Subcutaneous adipose tissue (tissue), 4 donors: ENCODE results near the gene SCN1A. TPM values are rescaled to one million over a fixed set of nuclear protein-coding genes. Genes with fewer than 3 reads are reported as not detected.

Source experiments
- total RNA-seq, 4 donors: library from RNA; depleted of rRNA; stranded (reverse); fragments of >200 nt; gene quantifications; one replicate each; pipeline ENCODE4 v1.1.0, GENCODE V29; 2016
- TF ChIP-seq, protein P1 (sequence below): fragments of 450-650 bp; IDR thresholded peaks from one replicate; pipeline ENCODE4 v1.5.1; 2016; ENCODE audit warnings: low read depth, mild to moderate bottlenecking, control low read depth, antibody characterized with exemption, moderate library complexity

Gene SCN1A
- total RNA-seq, 4 donors from 2014 or later, result not detected

DNA sequence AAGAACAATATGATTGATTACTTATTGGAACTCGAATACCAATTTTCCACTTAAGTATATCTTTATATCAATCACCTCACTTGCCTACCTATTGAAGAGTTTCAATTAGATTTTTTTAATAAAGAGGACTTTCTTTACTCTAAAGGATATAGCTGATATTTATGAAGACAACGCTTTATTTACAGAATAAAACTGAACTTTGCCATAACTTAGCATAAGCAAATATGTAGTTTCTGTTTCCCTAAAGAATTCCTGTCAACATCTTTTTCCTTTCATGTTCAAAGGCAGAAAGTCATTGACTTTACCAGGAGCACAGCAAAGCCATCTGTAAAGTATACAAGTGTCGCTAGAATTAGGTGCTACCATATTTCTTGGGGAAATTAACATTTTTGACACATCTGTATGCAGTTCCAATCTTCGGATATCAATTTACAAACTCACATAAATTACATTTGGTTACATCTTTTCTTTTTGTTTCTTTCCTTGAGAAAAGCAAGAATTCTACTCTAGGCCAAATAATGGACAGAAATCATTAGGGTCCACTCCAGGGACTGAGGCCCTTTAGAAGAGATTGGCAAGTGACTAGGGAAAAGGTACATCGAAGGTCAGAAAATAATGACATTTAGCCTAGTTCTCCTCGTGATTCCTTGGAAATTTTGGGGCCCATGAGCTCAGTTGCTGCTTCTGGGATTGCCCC is 7.5 kb upstream of the SCN1A start:
- TF ChIP-seq, protein P1, sequence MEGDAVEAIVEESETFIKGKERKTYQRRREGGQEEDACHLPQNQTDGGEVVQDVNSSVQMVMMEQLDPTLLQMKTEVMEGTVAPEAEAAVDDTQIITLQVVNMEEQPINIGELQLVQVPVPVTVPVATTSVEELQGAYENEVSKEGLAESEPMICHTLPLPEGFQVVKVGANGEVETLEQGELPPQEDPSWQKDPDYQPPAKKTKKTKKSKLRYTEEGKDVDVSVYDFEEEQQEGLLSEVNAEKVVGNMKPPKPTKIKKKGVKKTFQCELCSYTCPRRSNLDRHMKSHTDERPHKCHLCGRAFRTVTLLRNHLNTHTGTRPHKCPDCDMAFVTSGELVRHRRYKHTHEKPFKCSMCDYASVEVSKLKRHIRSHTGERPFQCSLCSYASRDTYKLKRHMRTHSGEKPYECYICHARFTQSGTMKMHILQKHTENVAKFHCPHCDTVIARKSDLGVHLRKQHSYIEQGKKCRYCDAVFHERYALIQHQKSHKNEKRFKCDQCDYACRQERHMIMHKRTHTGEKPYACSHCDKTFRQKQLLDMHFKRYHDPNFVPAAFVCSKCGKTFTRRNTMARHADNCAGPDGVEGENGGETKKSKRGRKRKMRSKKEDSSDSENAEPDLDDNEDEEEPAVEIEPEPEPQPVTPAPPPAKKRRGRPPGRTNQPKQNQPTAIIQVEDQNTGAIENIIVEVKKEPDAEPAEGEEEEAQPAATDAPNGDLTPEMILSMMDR, result no peak

DNA sequence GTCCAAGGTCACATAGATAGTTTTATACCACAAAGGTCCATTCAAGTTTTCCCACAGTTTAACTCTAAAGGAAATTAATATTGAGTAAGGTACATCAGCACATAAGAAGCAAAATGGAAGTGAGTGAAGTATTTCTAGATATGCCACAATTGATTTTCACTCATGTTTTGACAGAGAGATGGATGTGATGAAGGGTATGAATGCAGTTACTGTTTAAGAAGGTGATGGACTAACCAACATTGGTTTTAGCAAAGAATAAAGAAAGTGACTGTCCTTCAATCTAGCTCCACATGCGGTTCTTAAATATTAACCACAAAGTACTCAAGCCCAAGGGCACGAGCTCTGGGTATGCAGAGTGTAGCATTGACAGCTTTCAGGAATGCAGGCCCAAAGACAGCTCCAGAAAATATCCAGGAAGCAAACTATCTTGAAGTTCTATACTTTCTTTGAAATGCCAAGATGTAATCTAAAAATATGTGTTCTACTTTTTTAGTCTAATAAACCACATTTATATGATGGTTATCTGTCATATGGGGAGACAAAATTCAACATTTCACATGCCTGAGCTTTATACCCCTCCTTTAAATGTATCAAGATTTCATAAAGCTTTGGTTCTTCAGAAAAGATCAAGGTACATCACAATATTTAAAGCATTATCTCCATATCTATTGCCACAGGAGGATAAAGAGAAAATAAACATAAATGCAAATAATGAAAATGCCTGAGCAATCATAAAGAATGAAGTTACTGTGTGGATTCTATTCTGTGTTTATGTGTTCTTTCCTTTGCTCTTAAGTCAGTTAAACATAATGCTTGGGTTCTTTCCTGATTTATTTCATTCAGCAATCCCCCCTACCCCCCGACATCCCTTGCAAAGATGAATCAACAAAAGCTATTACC is 6.7 kb upstream of the SCN1A start:
- TF ChIP-seq, protein P1, result no peak

DNA sequence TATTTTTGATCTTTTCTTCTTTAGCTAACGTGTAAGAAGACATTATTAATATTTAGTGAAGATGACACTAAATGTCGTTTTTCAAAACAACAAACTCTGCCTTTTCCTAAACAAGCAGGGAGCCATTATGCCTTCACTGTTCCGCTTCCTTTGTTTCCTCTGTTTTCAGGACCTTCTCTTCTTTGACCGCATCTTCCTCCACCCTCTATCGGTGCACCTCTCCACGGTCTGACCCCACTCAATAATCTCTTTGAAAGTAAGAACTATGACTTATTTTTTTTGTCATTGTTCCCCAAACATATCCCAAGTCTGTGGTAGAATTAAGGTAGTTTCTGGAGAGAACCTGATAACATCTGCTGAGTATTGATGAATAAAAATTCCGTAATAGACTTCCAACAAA is 5.8 kb upstream of the SCN1A start:
- TF ChIP-seq, protein P1, result no peak

DNA sequence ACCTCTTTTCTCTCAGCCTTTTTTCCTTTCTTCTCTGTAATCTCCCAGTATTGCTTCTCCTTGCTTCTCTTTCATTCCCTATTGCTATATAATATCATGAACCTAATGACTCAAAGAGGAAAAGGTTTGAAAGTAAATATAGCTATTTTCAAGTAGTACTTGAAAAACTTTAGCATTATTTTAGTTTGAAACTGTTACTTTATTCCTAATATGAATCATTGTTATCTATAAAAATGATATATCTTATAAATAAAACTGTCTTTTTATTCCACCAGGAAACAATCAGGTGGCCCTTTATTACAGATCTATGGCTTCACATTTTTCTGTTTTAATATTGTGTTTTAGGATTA is 311 bp upstream of the SCN1A start:
- TF ChIP-seq, protein P1, result no peak

DNA sequence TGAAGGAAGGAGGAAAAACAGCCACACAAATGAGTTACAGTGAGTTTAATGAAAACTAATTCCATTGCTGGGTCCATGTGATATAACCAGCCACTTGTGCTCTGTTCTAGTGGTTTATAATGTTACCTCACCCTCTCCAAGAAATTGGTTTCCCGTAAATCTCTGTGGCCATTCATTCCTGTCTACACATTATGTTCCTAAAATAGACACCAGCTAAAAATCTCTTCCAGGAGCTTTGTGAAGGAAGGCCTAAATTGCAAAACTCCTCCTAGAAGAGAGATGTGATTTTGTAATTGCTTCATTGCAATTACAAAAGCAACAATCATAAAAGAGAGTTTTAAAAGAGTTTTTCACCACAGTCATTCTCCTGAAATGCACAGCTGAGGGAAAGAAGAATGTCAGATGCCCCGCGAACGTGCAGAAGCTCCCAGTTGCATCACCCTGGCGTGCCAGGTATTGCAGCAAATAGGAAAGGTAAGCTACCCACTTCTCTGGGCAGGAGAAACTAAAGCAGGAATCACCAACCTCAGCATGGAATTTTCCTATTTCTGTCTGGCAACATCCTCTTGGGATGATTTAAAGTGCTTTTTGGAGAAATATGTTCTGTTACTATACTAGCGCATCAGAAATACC is 1.7 kb downstream of the SCN1A start:
- TF ChIP-seq, protein P1, result no peak

DNA sequence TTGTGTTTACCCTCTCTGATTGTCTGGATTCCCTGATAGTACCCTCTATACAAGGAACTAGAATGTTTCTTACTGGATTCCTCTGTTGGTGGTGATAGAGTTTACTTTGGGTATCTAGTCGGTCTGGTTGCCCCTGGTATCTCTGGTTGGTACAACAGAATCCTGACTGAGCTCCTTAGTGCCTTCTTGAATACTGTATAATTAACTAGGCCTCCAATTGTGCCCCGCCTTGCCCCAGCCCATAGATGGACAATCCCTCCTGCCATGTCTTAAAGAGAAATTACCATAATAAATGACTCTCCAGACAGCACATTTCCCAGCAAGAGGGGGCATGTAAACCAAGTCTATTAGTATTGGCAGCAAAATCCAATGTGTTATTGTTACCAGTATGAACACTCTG is 2.3 kb downstream of the SCN1A start:
- TF ChIP-seq, protein P1, result no peak

DNA sequence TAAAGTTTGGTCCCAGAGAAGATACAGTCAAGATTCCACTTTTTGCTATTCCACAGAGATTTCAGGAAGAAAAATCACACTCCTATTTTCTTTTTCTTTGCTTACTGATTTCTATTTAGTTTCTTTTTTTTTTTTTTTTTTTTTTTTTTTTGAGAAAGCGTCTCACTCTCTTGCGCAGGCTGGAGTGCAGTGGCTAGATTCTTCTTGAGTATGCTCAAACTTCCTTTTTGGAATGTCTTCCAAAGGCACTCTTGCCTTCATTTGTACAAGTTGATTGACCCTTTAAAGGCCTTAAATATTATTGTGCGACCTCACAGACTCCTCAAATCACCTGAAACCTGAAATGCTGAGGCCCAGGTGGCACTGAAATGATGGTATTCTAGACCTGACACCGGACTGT is 9.6 kb downstream of the SCN1A start:
- TF ChIP-seq, protein P1, result no peak
